LNCAP (cell line): Measurements from ENCODE around the gene CHPT1.

Source experiments
- CTCF ChIP-seq: fragments of 450-650 bp; IDR thresholded peaks from 2 replicates; pipeline ENCODE4 v1.5.1; 2017; ENCODE audit warnings: mild to moderate bottlenecking

CHPT1 gene

DNA sequence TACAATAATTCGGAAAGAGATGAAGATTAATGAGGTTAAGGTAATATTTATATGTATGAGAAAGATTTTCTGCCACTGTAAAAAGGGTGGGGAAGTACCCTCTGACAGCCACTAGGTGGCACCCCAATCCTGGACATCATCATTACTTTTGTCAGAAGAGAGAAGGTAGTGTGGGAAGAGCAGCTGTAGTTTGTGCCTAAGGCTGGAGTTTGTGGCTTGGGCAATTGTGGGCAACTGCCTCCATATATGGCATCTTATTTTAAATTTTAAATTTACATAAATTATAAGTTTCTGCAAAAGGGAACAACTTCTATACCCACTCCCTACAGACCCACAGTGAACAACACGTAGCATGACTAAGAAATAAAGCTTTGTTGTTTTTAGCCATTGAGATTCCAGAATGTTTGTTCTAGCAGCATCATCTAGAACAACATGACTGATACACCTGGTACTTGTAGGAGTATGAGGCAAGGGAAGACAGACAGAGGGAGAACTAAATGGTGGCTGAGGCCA is 76.3 kb downstream of the CHPT1 start:
- peak; percentile 92 for TF ChIP-seq CTCF

DNA sequence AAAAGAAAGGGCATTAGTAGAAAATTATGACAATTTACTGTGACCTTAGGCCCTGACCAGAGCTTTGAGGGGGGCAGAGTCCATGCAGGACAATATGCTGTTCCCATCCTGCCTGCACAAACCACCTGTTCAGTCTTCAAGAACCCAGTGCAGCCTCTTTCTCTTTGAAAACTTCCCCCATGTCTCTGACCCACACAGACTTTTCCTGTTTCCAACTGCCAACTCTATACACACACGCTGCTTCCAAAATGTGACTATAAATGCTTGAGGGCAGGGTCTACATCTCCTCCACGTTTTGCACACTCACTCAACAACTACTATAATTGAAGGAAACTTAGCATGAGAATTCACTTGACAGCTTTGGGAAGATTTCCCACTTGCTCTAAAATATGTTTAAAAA is 78.4 kb downstream of the CHPT1 start:
- no peak for TF ChIP-seq CTCF

DNA sequence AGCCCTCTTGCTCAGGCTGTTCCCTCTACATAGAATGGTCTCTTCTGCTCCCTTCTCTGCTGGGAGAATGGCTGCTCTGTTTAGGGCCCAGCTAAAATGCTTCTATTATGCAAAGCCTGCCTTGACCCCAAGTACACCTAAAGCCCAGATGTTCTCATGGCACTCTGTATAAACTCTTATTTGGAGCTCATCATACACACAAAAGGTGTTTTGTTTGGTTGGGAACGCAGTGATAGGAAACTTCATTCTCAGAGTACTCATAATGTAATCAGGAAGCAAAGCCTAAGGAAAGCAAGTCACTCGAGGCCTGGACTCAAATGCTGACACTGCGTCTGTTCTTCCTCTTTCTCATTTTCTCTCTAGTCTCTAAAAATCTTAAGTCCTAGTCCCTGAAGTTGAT is 80.0 kb downstream of the CHPT1 start:
- no peak for TF ChIP-seq CTCF

DNA sequence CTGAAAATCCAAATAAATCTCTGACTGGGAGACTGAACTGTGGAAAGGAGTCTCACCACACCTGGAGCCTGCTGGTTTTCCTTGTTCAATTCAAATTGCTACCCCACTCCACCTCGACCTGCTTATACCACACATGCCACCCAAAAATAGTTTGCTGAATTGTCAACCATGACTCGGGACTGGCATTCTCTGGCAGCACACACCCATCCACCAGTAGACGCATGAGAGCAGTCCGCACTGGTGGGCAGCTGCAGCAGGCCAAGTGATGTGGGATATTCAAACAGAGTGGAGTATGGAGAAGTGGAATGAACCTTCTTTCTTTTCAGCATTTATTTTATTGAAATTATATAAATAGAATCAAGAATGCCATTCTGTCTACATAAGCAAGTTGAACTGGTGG is 80.5 kb downstream of the CHPT1 start:
- TF ChIP-seq CTCF = no peak
